OCI-LY3 (cell line): ENCODE measurements around the gene STAM2.

ENCODE experiments used
- EZH2phosphoT487 ChIP-seq: fragments of 200-600 bp; shearing (Covaris generic); IDR thresholded peaks from 2 replicates; pipeline ENCODE4 v1.6.1; 2018; ENCODE audit warnings: antibody characterized with exemption, mixed run types, low read depth
- TF ChIP-seq, protein P1 (sequence below): fragments of 200-600, 300-600 bp; sonication (generic); IDR thresholded peaks from 2 replicates; pipeline ENCODE4 v1.5.1; 2014; ENCODE audit warnings: antibody characterized with exemption, low read length, low read depth

DNA sequence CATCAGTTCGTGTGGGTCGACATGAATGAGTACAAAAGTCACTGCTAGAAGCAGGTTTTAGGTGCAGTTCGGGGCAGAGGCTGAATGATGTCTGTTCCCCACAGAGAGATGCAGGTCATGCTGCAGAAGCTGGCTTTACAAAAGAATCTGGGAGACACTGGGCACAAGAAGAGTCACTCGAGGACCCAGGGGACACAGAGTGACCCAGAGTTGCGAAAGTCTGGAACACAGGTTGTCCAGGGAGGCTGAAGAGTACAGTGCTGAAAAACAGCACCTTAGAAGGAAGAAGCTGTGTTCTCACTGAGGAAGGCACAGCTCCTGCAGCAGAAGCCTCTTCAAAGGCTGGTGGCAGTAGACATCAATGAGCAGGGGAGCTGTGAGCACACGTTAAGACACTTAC is 91.5 kb downstream of the STAM2 start:
- TF ChIP-seq, protein P1, sequence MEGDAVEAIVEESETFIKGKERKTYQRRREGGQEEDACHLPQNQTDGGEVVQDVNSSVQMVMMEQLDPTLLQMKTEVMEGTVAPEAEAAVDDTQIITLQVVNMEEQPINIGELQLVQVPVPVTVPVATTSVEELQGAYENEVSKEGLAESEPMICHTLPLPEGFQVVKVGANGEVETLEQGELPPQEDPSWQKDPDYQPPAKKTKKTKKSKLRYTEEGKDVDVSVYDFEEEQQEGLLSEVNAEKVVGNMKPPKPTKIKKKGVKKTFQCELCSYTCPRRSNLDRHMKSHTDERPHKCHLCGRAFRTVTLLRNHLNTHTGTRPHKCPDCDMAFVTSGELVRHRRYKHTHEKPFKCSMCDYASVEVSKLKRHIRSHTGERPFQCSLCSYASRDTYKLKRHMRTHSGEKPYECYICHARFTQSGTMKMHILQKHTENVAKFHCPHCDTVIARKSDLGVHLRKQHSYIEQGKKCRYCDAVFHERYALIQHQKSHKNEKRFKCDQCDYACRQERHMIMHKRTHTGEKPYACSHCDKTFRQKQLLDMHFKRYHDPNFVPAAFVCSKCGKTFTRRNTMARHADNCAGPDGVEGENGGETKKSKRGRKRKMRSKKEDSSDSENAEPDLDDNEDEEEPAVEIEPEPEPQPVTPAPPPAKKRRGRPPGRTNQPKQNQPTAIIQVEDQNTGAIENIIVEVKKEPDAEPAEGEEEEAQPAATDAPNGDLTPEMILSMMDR: no peak
- TF ChIP-seq EZH2phosphoT487: no peak
